Measurements from ENCODE around the gene ROCK2.
"Not testable (repeated sequence)": the region's sequence is repeated elsewhere in the genome, so short reads cannot be mapped to it uniquely, and the experiment has no call there.

Gene ROCK2

GRCh38 chr2:11166476-11166875 is 178.0 kb downstream of the ROCK2 start:
- DNase-seq: no peak

- not testable (repeated sequence) for DNase-seq
Measured at GRCh38 chr2:11165046-11165445, 179.4 kb downstream of the ROCK2 start.

- DNase-seq: no peak
Measured at GRCh38 chr2:11163439-11164317, 180.8 kb downstream of the ROCK2 start.

GRCh38 chr2:11161747-11162146 is 182.7 kb downstream of the ROCK2 start:
- no peak for DNase-seq

- DNase-seq: no peak
Measured at GRCh38 chr2:11160731-11161455, 183.5 kb downstream of the ROCK2 start.

DNA sequence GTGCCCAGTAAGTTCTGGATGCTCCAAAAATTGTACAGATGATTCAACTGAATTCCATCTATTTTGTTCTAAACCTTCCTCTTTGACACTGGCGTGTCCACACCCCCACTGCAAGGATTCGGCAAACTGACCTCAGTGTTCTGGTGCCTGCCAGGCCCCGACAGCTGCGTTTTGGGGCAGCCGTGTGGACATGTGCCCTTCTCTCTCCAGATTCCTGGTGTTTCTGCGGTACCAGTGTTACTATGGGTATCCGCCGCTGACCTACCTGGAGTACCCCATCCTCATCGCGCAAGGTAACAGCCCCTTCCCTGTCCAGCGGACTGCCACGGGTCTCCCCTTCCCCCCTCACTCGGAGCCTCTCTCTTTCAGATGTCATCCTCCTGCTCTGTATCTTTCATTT is 184.2 kb downstream of the ROCK2 start:
- DNase-seq: no peak

- no peak for DNase-seq
Measured at GRCh38 chr2:11159574-11160170, 184.8 kb downstream of the ROCK2 start.

DNA sequence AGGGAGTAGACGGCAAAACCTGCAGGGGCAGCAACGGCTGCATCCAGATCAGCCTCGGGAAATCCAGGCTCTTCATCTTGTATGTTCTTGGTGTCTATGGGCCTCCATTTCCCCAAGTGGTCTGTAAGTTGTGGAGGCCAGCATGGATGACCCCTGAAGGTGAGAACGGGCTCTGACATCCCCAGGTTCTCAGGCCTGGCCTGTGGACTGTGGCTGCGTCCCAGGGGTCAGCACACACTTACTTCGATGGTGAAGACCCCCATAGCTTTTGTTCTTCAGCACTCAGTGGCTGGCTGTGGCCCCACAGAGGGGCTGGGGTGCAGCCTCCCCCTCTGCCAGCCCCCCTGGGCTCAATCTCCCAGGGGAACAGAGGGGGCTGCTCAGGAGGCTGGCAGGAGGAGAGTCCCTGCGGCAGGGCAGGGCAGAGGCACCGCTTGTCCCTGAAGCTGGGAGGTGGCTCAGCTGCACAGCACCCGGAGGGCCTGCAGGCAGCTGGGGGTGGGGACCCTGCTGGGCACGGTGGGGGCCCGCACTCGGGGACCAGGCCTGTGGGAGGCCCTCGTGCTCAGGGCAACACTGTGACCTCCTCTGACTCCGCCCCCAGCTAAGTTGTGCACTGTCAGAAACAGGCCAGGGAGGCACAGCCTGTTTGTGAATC is 185.4 kb downstream of the ROCK2 start:
- no peak for DNase-seq

- no peak for DNase-seq
Measured at GRCh38 chr2:11157731-11158130, 186.7 kb downstream of the ROCK2 start.

GRCh38 chr2:11157296-11157695 is 187.1 kb downstream of the ROCK2 start:
- DNase-seq: no peak

- DNase-seq: no peak
Measured at GRCh38 chr2:11156396-11157075, 187.9 kb downstream of the ROCK2 start.

DNA sequence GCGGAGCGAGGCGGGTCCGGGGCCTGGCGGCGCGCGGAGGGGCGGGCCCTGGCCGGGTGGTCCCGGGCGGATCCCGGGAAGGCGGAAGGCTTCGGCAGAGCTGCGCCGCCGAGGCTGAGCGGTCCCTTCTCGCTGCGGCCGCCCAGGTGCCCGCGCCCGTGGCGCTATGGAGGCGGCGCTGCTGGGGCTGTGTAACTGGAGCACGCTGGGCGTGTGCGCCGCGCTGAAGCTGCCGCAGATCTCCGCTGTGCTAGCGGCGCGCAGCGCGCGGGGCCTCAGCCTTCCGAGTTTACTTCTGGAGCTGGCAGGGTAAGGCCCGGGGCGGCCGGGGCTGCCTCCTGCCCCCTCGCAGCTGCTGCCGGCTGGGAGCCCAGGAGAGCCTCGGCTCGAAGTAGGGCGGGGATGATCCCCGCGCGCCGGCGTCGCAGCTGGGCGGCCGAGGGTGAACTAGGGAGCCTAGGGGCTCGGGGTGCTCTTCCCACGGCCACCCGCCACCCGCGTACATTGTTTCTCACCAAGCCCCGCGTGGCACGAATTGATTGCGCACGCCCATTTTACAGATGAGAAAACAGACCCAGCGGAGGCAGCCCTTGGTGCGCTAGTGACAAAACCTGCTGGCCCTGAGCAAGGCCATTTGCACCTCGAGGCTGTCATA is 188.9 kb downstream of the ROCK2 start, which contains the start of gene SLC66A3:
Gene SLC66A3 (plus strand): TSS at position 87 of the 655 bp plus-strand sequence. CDS start 80 bp downstream, at position 167.
- DNase-seq: no peak

DNA sequence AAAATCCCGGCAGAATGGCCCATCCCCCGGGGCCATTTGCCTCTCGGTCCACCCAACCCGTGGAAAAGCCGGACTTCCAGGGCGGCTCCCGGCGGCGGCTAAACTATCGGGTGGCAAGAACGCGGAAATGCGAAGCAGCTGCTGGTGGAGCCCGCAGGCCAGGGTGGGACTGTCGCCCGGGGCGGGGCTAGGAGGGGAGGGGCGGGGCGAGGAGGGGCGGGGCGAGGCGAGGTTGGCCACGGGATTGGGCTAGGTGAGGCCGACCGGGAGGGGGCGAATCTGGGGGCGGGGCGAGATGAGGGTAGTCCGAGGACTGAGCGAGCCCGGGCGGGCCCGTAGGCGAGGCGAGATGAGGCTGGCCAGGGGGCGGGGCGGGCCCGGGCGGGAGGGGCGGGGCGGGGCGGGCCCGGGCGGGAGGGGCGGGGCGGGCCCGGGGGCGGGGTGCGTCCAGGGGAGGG is 189.5 kb downstream of the ROCK2 start:
- DNase-seq: peak; percentile 98

DNA sequence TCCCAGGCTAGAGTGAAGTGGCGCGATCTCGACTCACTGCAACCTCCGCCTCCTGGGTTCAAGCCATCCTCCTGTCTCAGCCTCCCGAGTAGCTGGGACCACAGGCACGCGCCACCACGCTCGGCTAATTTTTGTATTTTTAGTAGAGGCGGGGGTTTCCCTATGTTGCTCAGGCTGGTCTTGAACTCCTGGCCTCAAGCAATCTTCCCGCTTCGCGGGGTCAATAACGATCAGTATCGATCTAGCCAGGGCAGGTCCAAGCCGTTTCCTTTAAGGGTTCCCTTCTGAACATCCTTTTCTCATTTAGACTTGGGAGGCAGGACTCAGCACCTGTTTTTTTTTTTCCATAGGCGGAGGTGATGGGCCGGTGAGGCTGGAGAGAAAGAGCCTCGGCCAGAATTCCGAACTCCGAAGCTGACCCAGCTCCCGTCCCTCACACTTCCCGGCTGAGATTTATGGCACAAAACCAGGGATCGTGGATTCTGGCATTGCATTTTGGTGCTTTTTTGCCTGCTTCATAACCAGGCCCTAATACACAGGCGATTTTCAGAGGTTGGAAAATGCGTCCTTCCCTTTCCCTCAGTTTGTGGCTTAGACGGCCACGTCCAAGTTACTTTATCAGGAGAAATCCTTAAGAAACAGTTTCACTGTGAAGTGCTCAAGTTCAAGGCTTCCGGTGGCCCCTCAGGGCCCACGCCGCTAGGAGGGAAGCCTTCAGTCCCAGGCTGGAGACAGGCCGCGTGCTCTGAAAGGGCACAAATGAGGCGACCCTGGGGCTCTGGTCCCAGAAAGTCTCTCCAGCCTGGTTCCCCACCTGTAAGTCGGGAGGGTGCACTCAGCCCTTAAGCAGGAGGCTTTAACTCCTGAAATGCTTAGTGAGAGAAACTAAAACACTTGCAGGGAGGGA is 190.2 kb downstream of the ROCK2 start:
- DNase-seq: no peak

DNA sequence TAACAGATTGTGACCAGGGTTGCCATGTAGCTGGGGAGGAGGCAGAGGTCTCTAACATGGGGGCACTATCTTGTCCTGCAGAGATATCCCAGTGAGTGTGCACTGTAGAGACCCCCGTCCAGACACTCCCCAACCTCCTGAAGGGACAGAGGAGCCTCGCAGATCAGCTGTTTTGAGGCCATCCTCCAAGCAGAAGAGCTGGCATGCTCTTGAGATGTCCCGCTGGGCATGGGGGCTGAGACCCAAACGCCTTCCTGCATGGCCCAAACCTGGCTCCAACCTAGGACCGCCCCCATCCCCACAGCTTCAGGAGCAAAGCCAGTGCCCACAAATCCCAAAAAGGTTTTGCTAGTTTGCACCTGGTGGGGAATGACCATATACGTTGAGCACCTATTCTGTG is 191.8 kb downstream of the ROCK2 start:
- no peak for DNase-seq

DNA sequence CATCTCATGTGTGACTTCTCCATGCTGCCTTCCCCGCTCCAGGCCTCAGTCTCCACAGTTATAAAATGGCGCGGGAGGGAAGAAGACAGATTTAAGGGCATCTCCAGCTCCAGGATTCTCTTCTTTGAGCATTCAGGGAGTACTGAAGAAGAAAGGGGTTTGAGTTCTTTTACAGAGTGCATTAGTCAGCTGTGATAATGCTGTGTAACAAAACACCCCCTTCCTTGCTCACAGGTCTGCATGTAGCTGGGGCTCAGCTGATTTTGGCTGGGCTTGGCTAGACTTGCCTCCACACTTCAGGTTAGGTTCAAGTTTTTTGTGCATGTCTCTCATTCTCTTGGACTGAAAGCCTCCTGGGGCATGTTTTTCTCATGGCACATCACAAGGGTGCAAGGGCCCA is 197.2 kb downstream of the ROCK2 start:
- DNase-seq: no peak

- DNase-seq: no peak
Measured at GRCh38 chr2:11146076-11146475, 198.4 kb downstream of the ROCK2 start.

DNA sequence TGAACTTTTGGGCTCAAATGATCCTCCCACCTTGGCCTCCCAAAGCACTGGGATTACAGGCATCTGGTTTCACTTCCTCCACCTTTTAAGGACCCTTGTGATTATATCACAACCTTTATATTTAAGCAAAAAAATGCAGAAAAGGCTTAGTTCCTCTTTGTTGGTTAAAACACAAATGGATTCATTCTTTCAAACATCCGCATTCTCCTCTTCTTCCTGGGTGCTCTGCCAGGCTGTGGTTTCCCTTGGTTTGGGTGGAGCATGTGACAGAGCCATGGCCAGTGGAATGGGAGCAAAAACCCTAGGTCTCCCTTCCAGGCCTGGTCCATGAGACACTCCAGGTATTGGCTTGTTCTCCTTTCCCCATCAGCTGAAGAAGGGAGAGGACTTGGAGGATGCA is 199.1 kb downstream of the ROCK2 start:
- no peak for DNase-seq

GRCh38 chr2:11144738-11145079 is 199.7 kb downstream of the ROCK2 start:
- no peak for DNase-seq

DNA sequence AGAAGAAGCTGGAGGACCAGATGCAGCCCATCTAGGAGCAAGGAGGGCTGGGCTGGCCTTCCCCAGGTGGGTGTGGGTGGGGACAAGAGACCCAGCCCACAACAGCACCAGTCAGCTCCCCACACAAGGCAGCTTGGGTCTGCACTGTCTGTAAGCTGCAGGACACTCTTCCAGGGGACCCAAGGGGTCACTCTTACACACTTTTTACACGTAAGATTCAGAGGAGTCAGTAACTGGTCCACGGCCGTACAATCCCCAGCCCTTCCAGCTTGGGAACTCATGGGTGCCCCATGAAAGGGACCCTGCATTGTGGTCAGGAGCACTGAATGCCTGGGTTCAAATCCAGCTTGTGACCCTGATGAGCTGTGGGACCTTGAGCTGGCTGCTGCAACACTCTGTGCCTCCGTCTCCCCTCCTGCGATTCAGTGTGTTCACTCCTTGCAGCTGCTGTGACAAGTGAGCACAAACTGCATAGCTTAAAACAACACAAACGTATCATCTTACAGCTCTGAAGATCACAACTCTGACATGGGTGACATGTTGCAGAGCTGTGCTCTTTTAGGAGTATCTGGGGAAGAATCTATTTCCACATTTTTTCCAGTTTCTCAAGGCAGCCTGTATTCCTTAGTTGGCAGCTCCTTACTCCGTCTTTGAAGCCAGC is 200.2 kb downstream of the ROCK2 start:
- no peak for DNase-seq

Measured in activated T-cell treated with anti-CD3 and anti-CD28 coated beads for 4 hours (primary cell).